Fibroblast of villous mesenchyme (primary cell): Measurements from ENCODE around the gene MYL12A. TPM values are rescaled to one million over a fixed set of nuclear protein-coding genes. Genes with fewer than 3 reads are reported as not detected.
A peak's percentile ranks its signal among the peaks of the same experiment; 100 is the strongest.

Experiments used
- DNase-seq: peaks from one replicate; pipeline ENCODE4 v3.0.0-alpha.2; 2010; ENCODE audit warnings: low read depth
- H3K4me3 ChIP-seq: 2 replicates; pipeline ENCODE4 v1.5.1; 2011; ENCODE audit warnings: low read depth, mild to moderate bottlenecking, low read length
- CTCF ChIP-seq: IDR thresholded peaks from 2 replicates; pipeline ENCODE4 v1.5.1; 2012; ENCODE audit warnings: low read depth, mild to moderate bottlenecking, low read length; ENCODE audit not compliant: insufficient read depth
- total RNA-seq: library from RNA; depleted of rRNA; stranded (reverse); fragments of >200 nt; gene quantifications from 2 replicates; pipeline ENCODE4 v1.2.3, GENCODE V29; 2012

MYL12A gene
- total RNA-seq, 1 donor: 1,222 TPM

GRCh38 chr18:3225588-3225987, 22.0 kb upstream of the MYL12A start:
- H3K4me3 ChIP-seq: no peak overlapping the region
- DNase-seq: no peak
- TF ChIP-seq CTCF: no peak

- no peak for DNase-seq
- TF ChIP-seq CTCF: no peak
- H3K4me3 ChIP-seq: no peak overlapping the region
Measured at GRCh38 chr18:3226048-3226447, 21.6 kb upstream of the MYL12A start.

- no peak overlapping the region for H3K4me3 ChIP-seq
- no peak for TF ChIP-seq CTCF
- DNase-seq: peak; percentile 42
Measured at GRCh38 chr18:3230401-3231334, 16.9 kb upstream of the MYL12A start.

GRCh38 chr18:3233004-3233403, 14.6 kb upstream of the MYL12A start:
- no peak for TF ChIP-seq CTCF
- DNase-seq: no peak
- H3K4me3 ChIP-seq: no peak overlapping the region

GRCh38 chr18:3233433-3234168, 14.0 kb upstream of the MYL12A start:
- no peak for TF ChIP-seq CTCF
- H3K4me3 ChIP-seq: no peak overlapping the region
- DNase-seq: no peak

- DNase-seq: no peak
- no peak for TF ChIP-seq CTCF
Measured at GRCh38 chr18:3234457-3234856, 13.1 kb upstream of the MYL12A start.

More at GRCh38 chr18:3234457-3234856, 13.1 kb upstream of the MYL12A start:
- H3K4me3 ChIP-seq: no peak overlapping the region
